Fibroblast of lung (primary cell): ENCODE results near the gene SPATA4.

Source experiments
- CTCF ChIP-seq, 2 donors: IDR thresholded peaks in 1 of 2; conservative IDR thresholded peaks in 1 of 2; 1 replicate in 1 of 2; 2 replicates in 1 of 2; pipeline ENCODE4 v1.5.1; 2011 to 2012; ENCODE audit warnings: low read length in 2 of 2, control low read depth in 1 of 2, inconsistent platforms in 1 of 2, low read depth in 1 of 2, mild to moderate bottlenecking in 1 of 2
- EZH2 ChIP-seq: IDR thresholded peaks from 2 replicates; pipeline ENCODE4 v1.5.1; 2012; ENCODE audit warnings: low read length, control low read depth, mild to moderate bottlenecking; ENCODE audit errors: missing control alignments

GRCh38 chr4:176189891-176190795, 5.2 kb downstream of the SPATA4 start:
- TF ChIP-seq CTCF (conservative IDR thresholded peaks at IDR 0.05 in 1 of 2, IDR thresholded peaks at IDR 0.05 in 1 of 2; ENCODE audit: low read depth in 1 of 2, low read length in 2 of 2) (no peak), EZH2 (no peak)
